ENCODE data around the gene CRYBB3. TPM values are rescaled to one million over a fixed set of nuclear protein-coding genes. Genes with fewer than 3 reads are reported as not detected.
"Not testable (repeated sequence)": the region's sequence is repeated elsewhere in the genome, so short reads cannot be mapped to it uniquely, and the experiment has no call there.

The CRYBB3 gene
- total RNA-seq, 1 donor from 2014 or later, result not detected

DNA sequence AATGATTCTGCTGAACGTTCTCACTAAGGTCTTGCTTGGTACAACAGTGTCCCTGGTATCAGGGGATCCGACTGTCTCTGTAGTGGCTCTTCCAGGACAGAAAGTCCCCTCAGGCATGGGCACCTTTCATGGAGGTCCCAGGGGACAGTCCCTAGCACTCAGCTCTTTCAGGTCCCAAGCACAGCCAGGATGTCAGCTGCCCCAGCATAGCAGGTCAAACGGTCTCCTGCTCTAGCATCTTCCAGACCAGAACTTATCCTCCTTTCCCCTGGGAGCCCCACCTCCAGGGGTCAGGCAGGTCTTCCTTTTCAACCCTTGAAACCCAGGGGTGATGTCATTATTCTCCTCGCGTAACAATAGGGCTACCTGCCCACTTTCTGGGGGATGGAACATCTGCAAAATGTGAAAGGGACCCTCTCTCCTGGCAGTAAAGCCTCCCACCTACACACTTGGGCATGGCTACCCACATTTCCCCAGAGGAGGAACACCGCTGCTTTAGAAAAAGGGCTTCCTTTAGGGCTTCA, 24.7 kb upstream of the CRYBB3 start:
- DNase-seq (ENCODE audit: low spot score), result no peak

DNA sequence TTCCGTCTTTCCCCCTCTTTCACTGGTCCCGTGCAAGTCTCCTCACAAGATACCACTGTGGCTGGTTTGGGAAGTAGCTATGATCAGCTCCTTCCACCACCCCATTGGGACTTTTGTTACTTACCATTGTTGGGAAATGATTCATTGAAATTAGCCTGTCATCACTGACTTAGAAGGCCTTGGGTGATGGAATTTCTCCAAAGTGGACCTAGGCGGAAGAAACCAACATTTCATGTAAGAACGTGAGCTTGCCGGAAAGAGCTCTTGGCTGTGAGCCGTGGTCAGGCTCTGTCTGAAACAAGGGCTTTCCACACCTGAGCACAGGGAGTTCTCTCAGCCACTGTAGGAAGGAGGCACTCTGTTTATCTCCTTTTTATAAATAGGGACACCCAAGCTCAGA, 23.5 kb upstream of the CRYBB3 start:
- DNase-seq (ENCODE audit: low spot score), result no peak

DNA sequence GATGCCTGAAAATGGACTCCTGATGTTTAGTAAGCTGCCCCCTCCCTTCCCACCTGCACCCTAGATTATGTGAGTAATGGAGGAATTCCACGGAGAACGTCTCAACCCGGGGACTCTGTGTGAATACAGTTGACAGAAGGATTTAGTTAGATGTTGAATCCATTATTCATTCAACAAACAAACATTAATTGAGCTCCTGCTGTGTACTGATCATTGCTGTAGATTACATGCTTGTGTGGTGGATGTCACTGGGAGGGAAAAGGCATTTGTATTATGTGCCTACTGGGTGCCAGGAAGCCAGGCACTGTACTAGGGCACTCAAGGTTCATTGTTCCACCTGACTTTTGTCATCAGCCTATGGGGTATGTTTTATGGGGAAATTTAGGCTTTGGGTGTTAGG, 22.9 kb upstream of the CRYBB3 start:
- DNase-seq (ENCODE audit: low spot score), result no peak

GRCh38 chr22:25177226-25177625, 22.4 kb upstream of the CRYBB3 start:
- no peak for DNase-seq (ENCODE audit: low spot score)

GRCh38 chr22:25177895-25178294, 21.8 kb upstream of the CRYBB3 start:
- no peak for DNase-seq (ENCODE audit: low spot score)

DNA sequence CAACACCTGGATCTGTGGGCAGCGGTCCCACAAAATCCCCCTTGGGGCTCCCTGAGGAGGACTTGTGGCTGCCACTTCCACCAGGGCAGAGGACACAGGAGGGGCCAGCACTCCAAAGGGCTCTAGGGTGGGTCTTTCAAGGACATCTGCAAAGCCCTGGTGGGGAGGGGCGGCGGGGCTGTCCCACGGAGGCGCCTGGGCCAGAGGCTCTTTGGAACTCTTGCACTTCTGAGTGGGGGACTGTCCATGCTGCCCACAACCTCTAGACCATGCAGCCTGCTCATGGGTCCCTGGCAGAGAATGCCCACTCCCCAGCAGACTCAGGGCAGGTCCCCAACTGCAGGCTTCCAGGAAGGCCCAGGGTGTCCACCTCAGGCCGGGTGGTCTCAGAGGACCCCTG, 21.3 kb upstream of the CRYBB3 start:
- DNase-seq (ENCODE audit: low spot score), result not testable (repeated sequence)

GRCh38 chr22:25178869-25179631, 20.6 kb upstream of the CRYBB3 start:
- not testable (repeated sequence) for DNase-seq (ENCODE audit: low spot score)

DNA sequence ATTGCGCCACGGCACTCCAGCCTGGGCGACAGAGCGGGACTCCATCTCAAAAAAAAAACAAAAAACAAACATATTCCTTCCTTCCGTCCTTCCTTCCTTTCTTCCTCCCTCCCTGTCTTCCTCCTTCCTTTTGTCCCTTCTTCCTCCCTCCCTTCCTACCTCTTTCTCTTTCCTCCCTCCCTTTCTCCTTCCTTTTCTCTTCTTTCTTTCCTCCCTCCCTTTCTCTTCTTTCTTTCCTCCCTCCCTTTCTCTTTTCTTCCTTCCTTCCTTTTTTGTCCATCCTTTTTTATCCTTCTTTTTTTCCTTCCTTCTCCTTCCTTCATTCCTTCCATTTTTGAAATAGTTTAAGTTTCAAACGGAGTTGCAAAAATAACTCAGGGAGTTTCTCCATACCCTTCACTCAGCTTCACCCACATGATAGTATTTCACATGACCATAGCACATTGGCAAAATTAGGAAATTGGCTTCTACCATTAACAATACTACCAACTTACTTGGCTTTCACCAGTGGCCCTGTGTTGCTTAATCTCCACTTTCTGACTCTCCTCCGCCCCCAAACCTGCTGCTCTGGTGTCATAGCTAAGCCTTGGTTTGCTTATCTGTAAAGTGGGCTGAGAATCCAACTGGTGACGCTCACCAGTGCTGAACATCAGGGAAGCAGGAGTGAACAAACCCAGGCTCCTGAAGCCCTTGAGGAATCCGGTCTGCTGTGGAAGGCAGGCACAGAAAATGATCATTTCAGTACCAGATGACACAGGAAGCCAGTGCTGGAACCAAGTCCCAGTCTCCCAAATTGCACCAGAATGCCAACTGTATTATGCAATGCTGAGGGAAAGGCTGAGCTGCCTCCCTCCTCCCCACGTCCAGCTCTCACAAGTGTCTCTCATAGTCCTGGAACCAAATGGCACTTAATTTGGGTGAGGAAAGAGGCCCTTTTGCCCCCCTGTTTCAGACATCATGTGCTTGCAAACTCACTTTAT, 17.2 kb upstream of the CRYBB3 start:
- no peak for DNase-seq (ENCODE audit: low spot score)

DNA sequence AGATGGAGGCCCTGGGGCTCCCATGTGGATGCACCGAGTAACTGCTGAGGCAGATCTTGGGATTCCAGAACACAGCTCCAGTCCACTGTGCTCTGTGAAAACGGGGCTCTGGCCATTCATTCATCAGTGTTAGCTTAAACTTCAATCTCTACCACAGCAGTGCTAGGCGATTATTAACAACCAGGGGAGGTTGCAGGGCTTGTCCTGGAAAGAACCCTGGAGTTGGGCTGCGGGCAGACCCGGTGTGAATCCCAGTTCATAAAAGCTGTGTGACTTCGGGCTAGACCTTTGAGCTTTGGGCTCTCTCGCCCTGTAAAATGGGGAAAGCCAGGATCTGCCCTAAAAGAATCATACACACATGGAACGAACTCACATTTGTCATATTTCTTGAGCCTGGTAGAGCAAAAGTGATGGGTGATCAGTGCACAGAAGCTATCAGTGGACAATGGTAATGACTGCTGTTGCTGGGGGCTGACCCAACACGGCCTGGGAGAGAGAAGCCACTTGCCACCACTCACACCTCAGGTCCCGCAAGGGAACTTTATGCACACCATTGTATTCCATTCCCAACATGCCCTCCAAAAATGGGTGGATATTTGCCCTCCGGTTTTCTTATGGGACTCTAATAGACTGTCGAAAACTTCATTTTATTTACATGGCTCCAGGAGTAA, 15.6 kb upstream of the CRYBB3 start:
- no peak for DNase-seq (ENCODE audit: low spot score)

DNA sequence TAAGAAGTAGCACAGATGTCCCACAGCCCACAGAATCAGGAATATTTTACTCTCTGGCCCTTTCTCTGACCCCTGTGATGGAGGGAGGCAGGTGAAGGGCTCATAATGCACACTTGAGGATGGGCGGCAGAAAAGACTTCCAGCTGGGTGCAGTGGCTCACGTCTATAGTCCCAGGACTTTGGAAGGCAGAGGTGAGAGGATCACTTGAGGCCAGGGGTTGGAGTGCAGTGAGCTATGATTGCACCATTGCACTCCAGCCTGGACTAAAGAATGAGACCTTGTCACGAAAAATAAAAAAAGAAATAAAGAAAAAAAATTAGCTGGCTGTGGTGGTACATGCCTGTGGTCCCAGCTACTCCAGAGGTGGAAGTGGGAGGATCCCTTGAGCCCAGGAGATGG, 13.5 kb upstream of the CRYBB3 start:
- no peak for DNase-seq (ENCODE audit: low spot score)

GRCh38 chr22:25187469-25187868, 12.2 kb upstream of the CRYBB3 start:
- DNase-seq (ENCODE audit: low spot score), result no peak

DNA sequence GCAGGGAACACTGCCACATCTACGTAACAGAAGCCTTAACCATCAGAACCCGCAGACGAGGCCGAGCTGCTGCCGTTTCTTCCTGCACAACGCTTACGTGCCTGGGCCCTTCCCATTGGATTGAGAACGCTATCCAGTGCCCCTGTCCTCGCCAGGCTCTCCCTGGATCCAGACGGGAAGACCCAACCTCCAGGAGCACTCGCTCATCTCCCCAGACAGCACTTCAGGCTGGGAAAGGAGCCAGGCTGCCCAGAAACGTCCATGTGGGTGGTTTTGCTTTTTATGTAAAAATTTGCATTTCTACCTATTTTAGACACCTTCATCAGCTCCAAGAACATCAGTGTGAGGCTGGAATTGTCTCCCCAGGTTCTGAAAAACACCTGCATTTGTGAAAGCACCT, 7.3 kb upstream of the CRYBB3 start:
- no peak for DNase-seq (ENCODE audit: low spot score)

DNA sequence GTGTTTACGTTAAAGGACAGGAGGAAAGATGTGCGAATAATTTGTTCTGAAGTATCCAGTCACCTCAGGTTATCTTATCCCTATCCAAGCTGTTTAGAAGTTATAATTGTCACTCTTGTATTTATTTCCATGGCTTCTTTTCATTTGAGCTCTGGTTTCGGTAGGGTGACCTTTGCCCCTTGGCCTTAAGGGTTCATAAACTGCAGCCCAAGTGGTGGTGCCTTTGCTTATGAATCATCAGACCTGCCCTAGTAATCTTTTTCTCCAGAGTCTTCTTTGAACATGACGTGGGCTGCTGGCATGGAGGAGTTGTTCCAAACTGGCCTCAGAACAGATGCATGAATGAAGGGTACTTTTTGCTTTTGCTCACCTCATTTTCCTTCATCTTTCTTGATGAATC, 6.5 kb upstream of the CRYBB3 start:
- DNase-seq (ENCODE audit: low spot score), result no peak

GRCh38 chr22:25193548-25193947, 6.1 kb upstream of the CRYBB3 start:
- DNase-seq (ENCODE audit: low spot score), result no peak

- no peak for DNase-seq (ENCODE audit: low spot score)
Measured at GRCh38 chr22:25196326-25196725, 3.3 kb upstream of the CRYBB3 start.

DNA sequence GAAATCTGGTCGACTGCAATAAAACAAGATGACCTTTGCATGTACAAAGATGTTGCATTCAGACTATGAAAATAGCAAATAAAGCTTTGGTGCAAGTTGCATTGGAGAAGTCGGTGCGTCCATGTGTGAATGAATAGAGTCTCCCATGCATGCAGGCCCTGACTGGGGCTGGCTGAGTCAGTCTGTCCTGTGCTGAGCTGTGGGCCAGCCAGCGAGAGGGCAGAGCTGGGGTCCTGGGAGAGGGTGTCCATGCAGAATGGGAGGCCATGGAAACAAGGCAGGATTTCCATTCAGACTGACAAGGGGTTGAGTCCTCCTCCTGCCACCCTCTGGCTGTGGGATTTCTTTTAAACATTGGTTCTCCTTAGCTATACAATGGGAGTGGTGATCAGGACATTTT, 2.3 kb upstream of the CRYBB3 start:
- no peak for DNase-seq (ENCODE audit: low spot score)

DNA sequence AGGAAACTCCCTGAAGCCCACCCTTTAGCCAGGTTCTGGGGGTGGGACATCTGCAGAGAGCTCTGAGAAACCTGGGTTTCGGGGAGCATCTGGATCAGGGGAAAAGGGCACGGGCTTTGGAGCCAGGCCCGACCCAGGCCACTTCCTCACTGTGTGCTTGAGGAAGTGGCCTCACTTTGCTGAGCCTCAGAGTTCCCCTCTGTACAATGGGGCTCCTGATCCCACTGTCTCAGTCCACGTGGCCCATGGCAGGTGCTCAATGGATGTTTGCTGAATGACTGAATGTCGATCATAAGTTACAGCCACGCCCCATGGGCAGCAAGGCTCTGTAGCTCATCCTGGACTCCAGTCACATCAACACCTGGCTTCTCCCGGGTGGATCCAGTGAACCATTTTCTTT, 1.3 kb downstream of the CRYBB3 start:
- no peak for DNase-seq (ENCODE audit: low spot score)

DNA sequence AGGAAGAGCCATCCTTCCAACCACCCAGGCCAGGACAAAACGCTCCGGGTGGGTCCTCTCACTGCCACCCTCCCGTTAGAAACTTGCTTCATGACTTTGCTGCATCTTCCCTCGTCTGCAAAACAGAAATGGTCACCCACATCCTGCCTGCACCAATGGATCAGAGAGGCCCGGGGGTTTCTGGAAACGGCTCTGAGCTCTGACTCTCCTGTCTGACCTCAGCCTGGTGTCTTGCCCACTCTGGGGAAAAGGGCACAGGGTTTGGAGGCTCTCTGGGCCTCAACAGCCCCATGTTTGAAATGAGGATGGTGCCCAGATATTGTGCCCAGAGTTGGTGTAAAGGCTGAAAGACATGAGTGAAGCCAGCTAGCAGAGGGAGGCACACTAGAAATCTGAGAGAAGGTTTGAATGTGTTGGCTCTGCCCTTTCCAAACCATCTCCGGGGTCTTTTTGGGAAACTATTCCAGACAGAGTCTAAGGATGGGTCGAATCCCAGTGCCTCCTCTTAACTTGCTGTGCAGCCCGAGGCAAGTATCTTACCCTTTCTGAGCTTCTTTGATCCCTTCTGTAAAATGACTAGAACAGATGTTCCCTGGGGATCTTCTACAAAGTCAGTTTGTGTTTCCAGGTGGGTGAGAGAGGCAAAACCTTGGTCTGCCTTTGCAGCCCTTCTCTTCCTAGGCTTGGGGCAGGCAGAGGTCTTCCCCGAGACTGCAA, 2.1 kb downstream of the CRYBB3 start:
- no peak for DNase-seq (ENCODE audit: low spot score)

DNA sequence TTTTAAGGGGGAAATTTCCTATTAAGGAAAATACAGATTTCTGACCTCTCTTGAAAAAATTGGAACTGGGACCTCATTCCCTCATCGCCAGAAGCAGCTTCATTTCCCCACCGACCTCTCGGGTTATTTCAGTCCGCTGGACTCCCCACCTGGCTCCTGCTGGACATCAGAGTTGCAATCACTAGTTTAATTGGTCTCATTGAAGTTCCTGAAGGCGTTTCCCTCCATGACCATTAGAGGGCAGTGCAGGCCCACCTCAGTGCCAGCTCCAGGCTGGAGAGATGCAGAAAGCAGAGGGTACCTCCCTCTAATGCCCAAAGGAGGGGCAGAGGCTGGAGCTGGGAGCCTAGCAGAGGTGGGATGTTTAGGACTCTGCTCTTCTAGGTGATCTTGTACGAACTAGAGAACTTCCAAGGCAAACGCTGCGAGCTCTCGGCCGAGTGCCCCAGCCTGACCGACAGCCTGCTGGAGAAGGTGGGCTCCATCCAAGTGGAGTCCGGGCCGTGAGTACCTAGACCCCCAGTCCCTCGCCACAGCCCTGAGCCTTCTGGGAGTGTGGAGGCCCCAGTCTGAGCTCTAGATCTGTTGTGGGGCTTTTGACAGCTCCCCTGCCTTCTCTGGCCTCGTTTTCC, 2.7 kb downstream of the CRYBB3 start:
- DNase-seq (ENCODE audit: low spot score), result peak; percentile 57

- no peak for DNase-seq (ENCODE audit: low spot score)
Measured at GRCh38 chr22:25203082-25203481, 3.4 kb downstream of the CRYBB3 start.

- DNase-seq (ENCODE audit: low spot score), result not testable (repeated sequence)
Measured at GRCh38 chr22:25204547-25204946, 4.9 kb downstream of the CRYBB3 start.
